HEK293 (cell line): ENCODE results near the gene TTLL5.

ENCODE experiments used
- CTCF ChIA-PET: fragments of 350-600 bp; formaldehyde crosslinking; extraction: SDS; loops from one replicate; lab custom pipeline; 2021; ENCODE audit warnings: antibody characterized with exemption; lab: Yijun Ruan, JAX
- POLR2A ChIA-PET: fragments of 300-600 bp; formaldehyde crosslinking; extraction: SDS; loops from one replicate; lab custom pipeline; 2020; ENCODE audit warnings: antibody characterized with exemption, inconsistent platforms; lab: Yijun Ruan, JAX
- H3K27ac ChIP-seq: fragments of 200-500 bp; sonication (Bioruptor generic); 2 replicates; pipeline ENCODE4 v1.5.1; 2014; ENCODE audit warnings: low read depth, low read length, control low read depth, inconsistent platforms; ENCODE audit errors: extremely low read depth
- H3K36me3 ChIP-seq, 2 experiments: fragments of 200-500 bp in 1 of 2; sonication (Bioruptor generic) in 1 of 2; 1 replicate in 1 of 2; 2 replicates in 1 of 2; pipeline ENCODE4 v1.5.1; 2014 to 2017; ENCODE audit warnings: inconsistent platforms in 2 of 2, low read length in 2 of 2; ENCODE audit not compliant: control insufficient read depth in 2 of 2, insufficient read depth in 1 of 2
- H3K4me1 ChIP-seq: fragments of 200-500 bp; sonication (Bioruptor generic); 2 replicates; pipeline ENCODE4 v1.5.1; 2014; ENCODE audit warnings: mild to moderate bottlenecking, low read length, inconsistent platforms; ENCODE audit not compliant: control insufficient read depth, insufficient read depth
- H3K4me3 ChIP-seq: 2 replicates; pipeline ENCODE4 v1.5.1; 2011; ENCODE audit warnings: low read depth, mild to moderate bottlenecking, control low read depth, low read length, moderate library complexity
- H3K9me3 ChIP-seq: fragments of 200-500 bp; sonication (Bioruptor generic); 2 replicates; pipeline ENCODE4 v1.5.1; 2014; ENCODE audit warnings: low read depth, low read length, inconsistent platforms; ENCODE audit not compliant: control insufficient read depth, insufficient read depth
- KLF9 ChIP-seq: fragments of 450-650 bp; formaldehyde crosslinking; IDR thresholded peaks from 2 replicates; pipeline ENCODE4 v1.5.1; 2016; ENCODE audit warnings: missing biosample characterization, missing genetic modification characterization, low read depth
- MZF1 ChIP-seq: fragments of 450-650 bp; formaldehyde crosslinking; IDR thresholded peaks from 2 replicates; pipeline ENCODE4 v1.5.1; 2017; ENCODE audit warnings: missing biosample characterization, missing genetic modification characterization, borderline replicate concordance
- WT1 ChIP-seq: fragments of 450-650 bp; formaldehyde crosslinking; IDR thresholded peaks from 2 replicates; pipeline ENCODE4 v1.5.1; 2016; ENCODE audit warnings: missing biosample characterization, missing genetic modification characterization
- ZNF10 ChIP-seq: fragments of 450-650 bp; formaldehyde crosslinking; IDR thresholded peaks from 2 replicates; pipeline ENCODE4 v1.5.1; 2017; ENCODE audit warnings: missing biosample characterization, missing genetic modification characterization
- ZNF121 ChIP-seq: fragments of 450-650 bp; formaldehyde crosslinking; IDR thresholded peaks from 2 replicates; pipeline ENCODE4 v1.5.1; 2016; ENCODE audit warnings: missing biosample characterization, missing genetic modification characterization
- ZNF16 ChIP-seq: fragments of 450-650 bp; formaldehyde crosslinking; IDR thresholded peaks from 2 replicates; pipeline ENCODE4 v1.5.1; 2016; ENCODE audit warnings: low read depth, missing biosample characterization, missing genetic modification characterization
- ZNF211 ChIP-seq: fragments of 450-650 bp; formaldehyde crosslinking; IDR thresholded peaks from 2 replicates; pipeline ENCODE4 v1.5.1; 2016; ENCODE audit warnings: low read depth, missing biosample characterization, missing genetic modification characterization
- ZNF302 ChIP-seq: fragments of 450-650 bp; formaldehyde crosslinking; IDR thresholded peaks from 2 replicates; pipeline ENCODE4 v1.5.1; 2016; ENCODE audit warnings: missing biosample characterization, missing genetic modification characterization, low read depth
- ZNF423 ChIP-seq: fragments of 450-650 bp; formaldehyde crosslinking; IDR thresholded peaks from 2 replicates; pipeline ENCODE4 v1.5.1; 2016; ENCODE audit warnings: missing biosample characterization, missing genetic modification characterization
- ZNF549 ChIP-seq: fragments of 450-650 bp; IDR thresholded peaks from 2 replicates; pipeline ENCODE4 v1.5.1; 2018; ENCODE audit warnings: missing biosample characterization, missing genetic modification characterization, mild to moderate bottlenecking, inconsistent platforms, moderate library complexity
- ZNF747 ChIP-seq: fragments of 450-650 bp; formaldehyde crosslinking; IDR thresholded peaks from 2 replicates; pipeline ENCODE4 v1.5.1; 2016; ENCODE audit warnings: missing biosample characterization, missing genetic modification characterization
- ZNF76 ChIP-seq: fragments of 450-650 bp; formaldehyde crosslinking; IDR thresholded peaks from 2 replicates; pipeline ENCODE4; 2016; ENCODE audit warnings: low read depth, missing biosample characterization, missing genetic modification characterization, borderline replicate concordance
- ZNF843 ChIP-seq: fragments of 450-650 bp; formaldehyde crosslinking; IDR thresholded peaks from 2 replicates; pipeline ENCODE4 v1.5.1; 2016; ENCODE audit warnings: missing biosample characterization, missing genetic modification characterization
- TF ChIP-seq, protein P1 (sequence below): fragments of 450-650 bp; formaldehyde crosslinking; IDR thresholded peaks from 2 replicates; pipeline ENCODE4 v1.5.1; 2016; ENCODE audit warnings: missing biosample characterization, missing genetic modification characterization
- TF ChIP-seq, protein P2 (sequence below): fragments of 450-650 bp; formaldehyde crosslinking; IDR thresholded peaks from 2 replicates; pipeline ENCODE4 v1.5.1; 2016; ENCODE audit warnings: missing biosample characterization, missing genetic modification characterization
- TF ChIP-seq, protein P3 (sequence below): fragments of 450-650 bp; formaldehyde crosslinking; IDR thresholded peaks from 2 replicates; pipeline ENCODE4 v1.5.0; 2017; ENCODE audit warnings: missing biosample characterization, missing genetic modification characterization, borderline replicate concordance
- TF ChIP-seq, protein P4 (sequence below): fragments of 450-650 bp; formaldehyde crosslinking; IDR thresholded peaks from 2 replicates; pipeline ENCODE4 v1.5.1; 2017; ENCODE audit warnings: missing biosample characterization, mild to moderate bottlenecking, missing genetic modification characterization, moderate library complexity

Gene TTLL5

DNA sequence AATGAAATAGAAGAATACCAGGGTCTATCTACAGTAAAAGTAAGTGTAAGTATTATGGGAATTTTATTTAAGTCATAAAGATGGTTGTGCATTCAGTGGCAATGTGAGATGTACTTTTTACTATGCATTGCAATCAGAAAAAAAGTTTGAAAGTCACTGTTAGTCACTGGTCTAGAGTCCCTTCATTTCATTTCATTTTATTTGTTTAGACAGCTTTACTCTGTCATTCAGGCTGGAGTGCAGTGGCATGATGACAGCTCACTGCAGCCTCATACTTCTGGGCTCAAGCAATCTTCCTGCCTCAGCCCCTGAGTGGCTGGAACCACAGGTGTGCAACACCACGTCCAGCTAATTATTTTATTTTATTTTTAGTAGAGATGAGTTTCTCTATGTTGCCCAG, 278.2 kb downstream of the TTLL5 start:
- no peak overlapping the region for H3K4me3 ChIP-seq
- no peak overlapping the region for H3K27ac ChIP-seq
- TF ChIP-seq WT1 (tag by site-specific recombination) (no peak), ZNF211 (tag by site-specific recombination) (no peak), MZF1 (tag by site-specific recombination) (no peak), ZNF302 (tag by site-specific recombination) (no peak), ZNF843 (tag by site-specific recombination) (no peak), ZNF121 (tag by site-specific recombination) (no peak), ZNF76 (tag by site-specific recombination) (no peak), ZNF16 (tag by site-specific recombination) (no peak), ZNF10 (tag by site-specific recombination) (no peak), ZNF549 (no peak), KLF9 (tag by site-specific recombination) (no peak), ZNF423 (tag by site-specific recombination) (no peak), ZNF747 (tag by site-specific recombination) (no peak)
- TF ChIP-seq, protein P1, sequence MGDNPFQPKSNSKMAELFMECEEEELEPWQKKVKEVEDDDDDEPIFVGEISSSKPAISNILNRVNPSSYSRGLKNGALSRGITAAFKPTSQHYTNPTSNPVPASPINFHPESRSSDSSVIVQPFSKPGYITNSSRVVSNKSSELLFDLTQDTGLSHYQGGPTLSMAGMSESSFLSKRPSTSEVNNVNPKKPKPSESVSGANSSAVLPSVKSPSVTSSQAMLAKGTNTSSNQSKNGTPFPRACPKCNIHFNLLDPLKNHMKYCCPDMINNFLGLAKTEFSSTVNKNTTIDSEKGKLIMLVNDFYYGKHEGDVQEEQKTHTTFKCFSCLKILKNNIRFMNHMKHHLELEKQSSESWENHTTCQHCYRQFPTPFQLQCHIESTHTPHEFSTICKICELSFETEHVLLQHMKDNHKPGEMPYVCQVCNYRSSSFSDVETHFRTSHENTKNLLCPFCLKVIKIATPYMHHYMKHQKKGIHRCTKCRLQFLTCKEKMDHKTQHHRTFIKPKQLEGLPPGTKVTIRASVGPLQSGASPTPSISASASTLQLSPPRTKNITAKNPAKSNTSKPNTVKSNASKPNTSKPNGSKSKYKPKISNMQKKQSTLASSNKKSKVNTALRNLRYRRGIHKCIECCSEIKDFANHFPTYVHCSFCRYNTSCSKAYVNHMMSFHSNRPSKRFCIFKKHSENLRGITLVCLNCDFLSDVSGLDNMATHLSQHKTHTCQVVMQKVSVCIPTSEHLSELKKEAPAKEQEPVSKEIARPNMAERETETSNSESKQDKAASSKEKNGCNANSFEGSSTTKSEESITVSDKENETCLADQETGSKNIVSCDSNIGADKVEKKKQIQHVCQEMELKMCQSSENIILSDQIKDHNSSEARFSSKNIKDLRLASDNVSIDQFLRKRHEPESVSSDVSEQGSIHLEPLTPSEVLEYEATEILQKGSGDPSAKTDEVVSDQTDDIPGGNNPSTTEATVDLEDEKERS (tag by site-specific recombination) = no peak
- TF ChIP-seq, protein P2, sequence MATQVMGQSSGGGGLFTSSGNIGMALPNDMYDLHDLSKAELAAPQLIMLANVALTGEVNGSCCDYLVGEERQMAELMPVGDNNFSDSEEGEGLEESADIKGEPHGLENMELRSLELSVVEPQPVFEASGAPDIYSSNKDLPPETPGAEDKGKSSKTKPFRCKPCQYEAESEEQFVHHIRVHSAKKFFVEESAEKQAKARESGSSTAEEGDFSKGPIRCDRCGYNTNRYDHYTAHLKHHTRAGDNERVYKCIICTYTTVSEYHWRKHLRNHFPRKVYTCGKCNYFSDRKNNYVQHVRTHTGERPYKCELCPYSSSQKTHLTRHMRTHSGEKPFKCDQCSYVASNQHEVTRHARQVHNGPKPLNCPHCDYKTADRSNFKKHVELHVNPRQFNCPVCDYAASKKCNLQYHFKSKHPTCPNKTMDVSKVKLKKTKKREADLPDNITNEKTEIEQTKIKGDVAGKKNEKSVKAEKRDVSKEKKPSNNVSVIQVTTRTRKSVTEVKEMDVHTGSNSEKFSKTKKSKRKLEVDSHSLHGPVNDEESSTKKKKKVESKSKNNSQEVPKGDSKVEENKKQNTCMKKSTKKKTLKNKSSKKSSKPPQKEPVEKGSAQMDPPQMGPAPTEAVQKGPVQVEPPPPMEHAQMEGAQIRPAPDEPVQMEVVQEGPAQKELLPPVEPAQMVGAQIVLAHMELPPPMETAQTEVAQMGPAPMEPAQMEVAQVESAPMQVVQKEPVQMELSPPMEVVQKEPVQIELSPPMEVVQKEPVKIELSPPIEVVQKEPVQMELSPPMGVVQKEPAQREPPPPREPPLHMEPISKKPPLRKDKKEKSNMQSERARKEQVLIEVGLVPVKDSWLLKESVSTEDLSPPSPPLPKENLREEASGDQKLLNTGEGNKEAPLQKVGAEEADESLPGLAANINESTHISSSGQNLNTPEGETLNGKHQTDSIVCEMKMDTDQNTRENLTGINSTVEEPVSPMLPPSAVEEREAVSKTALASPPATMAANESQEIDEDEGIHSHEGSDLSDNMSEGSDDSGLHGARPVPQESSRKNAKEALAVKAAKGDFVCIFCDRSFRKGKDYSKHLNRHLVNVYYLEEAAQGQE (tag by site-specific recombination) = no peak
- TF ChIP-seq, protein P3, sequence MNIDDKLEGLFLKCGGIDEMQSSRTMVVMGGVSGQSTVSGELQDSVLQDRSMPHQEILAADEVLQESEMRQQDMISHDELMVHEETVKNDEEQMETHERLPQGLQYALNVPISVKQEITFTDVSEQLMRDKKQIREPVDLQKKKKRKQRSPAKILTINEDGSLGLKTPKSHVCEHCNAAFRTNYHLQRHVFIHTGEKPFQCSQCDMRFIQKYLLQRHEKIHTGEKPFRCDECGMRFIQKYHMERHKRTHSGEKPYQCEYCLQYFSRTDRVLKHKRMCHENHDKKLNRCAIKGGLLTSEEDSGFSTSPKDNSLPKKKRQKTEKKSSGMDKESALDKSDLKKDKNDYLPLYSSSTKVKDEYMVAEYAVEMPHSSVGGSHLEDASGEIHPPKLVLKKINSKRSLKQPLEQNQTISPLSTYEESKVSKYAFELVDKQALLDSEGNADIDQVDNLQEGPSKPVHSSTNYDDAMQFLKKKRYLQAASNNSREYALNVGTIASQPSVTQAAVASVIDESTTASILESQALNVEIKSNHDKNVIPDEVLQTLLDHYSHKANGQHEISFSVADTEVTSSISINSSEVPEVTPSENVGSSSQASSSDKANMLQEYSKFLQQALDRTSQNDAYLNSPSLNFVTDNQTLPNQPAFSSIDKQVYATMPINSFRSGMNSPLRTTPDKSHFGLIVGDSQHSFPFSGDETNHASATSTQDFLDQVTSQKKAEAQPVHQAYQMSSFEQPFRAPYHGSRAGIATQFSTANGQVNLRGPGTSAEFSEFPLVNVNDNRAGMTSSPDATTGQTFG = no peak
- TF ChIP-seq, protein P4, sequence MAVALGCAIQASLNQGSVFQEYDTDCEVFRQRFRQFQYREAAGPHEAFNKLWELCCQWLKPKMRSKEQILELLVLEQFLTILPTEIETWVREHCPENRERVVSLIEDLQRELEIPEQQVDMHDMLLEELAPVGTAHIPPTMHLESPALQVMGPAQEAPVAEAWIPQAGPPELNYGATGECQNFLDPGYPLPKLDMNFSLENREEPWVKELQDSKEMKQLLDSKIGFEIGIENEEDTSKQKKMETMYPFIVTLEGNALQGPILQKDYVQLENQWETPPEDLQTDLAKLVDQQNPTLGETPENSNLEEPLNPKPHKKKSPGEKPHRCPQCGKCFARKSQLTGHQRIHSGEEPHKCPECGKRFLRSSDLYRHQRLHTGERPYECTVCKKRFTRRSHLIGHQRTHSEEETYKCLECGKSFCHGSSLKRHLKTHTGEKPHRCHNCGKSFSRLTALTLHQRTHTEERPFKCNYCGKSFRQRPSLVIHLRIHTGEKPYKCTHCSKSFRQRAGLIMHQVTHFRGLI = no peak
- TF ChIP-seq, all 188 proteins: peak for 0
- H3K9me3 ChIP-seq = no peaks in the 10 kb centered on the region
- H3K4me1 ChIP-seq = peaks cover 8% of the 10 kb centered on the region; the same call in 1 of the 2 replicates
- H3K36me3 ChIP-seq = no peaks in the 10 kb centered on the region
- POLR2A ChIA-PET = no interaction called here
- CTCF ChIA-PET = interaction anchor here (1.2 to 2.1 kb wide), 2 partner anchors 33 to 230 kb away, joined by 3 to 8 read pairs; no protein-coding TSS in a partner anchor
